GM18505 (cell line): ENCODE results near the gene TBC1D22A.

ENCODE experiments used
- ATAC-seq: cut with Tn5 transposase; IDR thresholded peaks from one replicate; pipeline ENCODE4 v1.9.1; 2021; ENCODE audit not compliant: unreplicated experiment
- POLR2A ChIP-seq: IDR thresholded peaks from 4 replicates; pipeline ENCODE4 v1.6.1; 2011; ENCODE audit warnings: borderline replicate concordance; ENCODE audit not compliant: insufficient read depth, insufficient read length; ENCODE audit errors: extremely low read depth

TBC1D22A gene

GRCh38 chr22:46878191-46878948, 115.9 kb downstream of the TBC1D22A start:
- TF ChIP-seq POLR2A, result no peak
- no peak for ATAC-seq

DNA sequence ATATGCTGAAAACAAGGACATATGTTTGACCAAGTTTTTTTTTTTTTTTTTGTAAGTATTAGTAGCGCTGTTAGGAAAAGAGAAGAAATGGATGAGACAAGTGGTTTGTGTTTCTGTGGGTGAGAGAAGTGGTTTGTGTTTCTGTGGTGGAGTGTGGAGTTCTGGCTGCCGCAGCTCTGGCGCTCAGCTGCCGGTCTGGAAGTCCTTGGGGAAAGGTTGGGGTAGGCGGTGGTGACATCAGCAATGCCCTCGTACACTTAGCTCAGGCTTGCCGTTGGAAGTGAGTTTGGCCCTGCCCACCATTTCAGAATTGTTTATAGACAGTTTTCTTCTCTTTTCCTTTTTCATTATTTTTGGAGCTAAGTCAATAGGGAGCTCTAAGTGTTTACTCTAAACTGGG, 116.6 kb downstream of the TBC1D22A start:
- no peak for TF ChIP-seq POLR2A
- ATAC-seq, result no peak

GRCh38 chr22:46881373-46882118, 119.1 kb downstream of the TBC1D22A start:
- TF ChIP-seq POLR2A, result no peak
- no peak for ATAC-seq

GRCh38 chr22:46883092-46883910, 120.9 kb downstream of the TBC1D22A start:
- ATAC-seq, result no peak
- no peak for TF ChIP-seq POLR2A

DNA sequence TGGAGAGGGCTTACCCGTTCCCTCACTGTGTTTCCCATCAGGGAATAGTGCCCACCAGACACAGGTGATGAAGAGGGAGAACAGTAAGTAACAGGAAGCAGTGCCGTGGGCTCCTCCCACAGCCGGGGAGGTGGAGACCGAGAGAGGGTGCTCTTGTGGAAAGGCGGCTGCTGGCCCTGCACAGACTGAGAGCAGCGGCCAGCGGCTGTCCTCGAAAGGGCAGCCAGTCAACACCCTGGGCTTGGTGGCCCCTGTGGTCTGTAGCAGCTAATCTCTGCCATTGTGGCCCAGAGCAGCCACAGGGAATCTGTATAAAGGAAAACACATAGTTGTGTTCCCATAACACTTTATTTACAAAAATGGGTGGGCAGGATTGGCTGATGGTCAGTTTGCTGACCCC, 121.9 kb downstream of the TBC1D22A start:
- no peak for ATAC-seq
- no peak for TF ChIP-seq POLR2A

DNA sequence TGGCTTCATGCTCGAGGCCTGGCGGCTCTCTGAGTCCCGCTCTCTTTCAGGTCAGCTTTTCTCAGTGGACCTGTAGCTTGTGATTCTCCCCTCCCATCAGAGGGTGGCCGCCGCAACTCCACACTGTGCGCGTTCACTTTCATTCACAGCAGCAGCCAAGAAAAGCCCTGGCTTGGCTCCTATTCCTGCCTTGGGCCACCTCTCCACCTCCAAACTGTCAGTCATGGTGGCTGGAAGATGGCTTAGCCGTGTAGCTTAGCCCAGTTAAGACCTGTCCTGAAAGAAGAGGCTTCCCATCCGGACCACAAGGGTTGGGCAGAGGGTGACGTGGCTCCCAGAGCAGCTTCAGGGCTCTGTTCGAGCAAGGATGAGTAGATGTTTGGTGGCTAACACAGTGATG, 125.5 kb downstream of the TBC1D22A start:
- no peak for ATAC-seq
- no peak for TF ChIP-seq POLR2A

DNA sequence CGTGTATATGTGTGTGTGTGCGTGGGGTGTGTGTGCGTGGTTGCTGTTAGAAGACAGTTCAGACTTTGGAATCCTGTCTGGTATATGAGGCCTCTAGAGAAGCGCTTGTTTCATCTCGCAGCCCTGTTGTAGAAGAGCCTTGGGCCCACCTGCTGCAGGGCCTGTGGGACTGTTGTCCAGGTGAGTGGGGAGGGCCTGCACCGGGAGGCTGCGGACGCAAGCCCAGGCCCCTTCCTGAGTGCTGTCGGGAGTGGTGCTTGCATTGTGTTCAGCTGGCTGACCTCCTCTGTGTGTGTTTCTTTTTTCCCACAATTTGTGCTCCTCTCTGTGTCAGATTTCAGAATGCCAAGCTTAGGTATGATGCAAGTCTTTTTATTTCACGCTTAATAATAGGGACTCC, 128.4 kb downstream of the TBC1D22A start:
- ATAC-seq, result no peak
- no peak for TF ChIP-seq POLR2A

GRCh38 chr22:46891382-46891951, 129.0 kb downstream of the TBC1D22A start:
- no peak for ATAC-seq
- no peak for TF ChIP-seq POLR2A

- TF ChIP-seq POLR2A, result no peak
- ATAC-seq, result no peak
Observed at GRCh38 chr22:46892866-46893265, 130.4 kb downstream of the TBC1D22A start.

- TF ChIP-seq POLR2A, result no peak
- ATAC-seq, result no peak
Observed at GRCh38 chr22:46893281-46894020, 131.0 kb downstream of the TBC1D22A start.

DNA sequence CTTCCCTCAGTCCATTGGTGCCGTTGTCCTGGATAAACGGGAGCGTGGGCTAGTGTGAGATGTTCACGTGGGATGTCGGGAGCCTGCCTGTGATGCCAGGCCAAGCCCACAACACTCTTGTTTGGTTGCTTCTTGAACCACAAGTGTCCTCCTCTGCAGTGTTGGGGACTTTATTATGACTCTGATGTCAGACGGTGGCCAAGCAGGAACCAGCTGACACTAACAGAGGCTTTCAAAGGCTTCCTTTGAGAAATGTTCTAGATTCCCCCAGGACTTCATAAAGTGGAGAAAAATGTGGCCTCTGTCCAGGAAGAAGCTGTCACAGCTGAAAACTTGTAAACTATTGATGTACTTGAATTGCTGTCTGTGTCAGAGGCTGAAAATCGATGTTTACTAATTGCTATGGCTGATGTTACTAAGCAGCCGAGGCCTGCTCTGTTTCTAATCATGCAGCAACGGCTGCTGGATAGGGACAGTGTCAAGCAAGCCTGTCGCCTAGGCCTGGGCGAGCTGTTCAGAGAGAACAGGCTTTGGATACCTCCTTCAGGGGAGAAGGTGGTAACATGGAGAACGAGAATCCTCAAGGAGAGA, 131.7 kb downstream of the TBC1D22A start:
- ATAC-seq, result no peak
- no peak for TF ChIP-seq POLR2A
